WTC11 (cell line): ENCODE data around the gene EEF1AKMT1. TPM values are rescaled to one million over a fixed set of nuclear protein-coding genes. Genes with fewer than 3 reads are reported as not detected.

Experiments
- ATAC-seq: fragments of 200-7000 bp; cut with Tn5 transposase; 2 replicates; pipeline ENCODE4 v1.10.0; 2021; ENCODE audit warnings: mild to moderate bottlenecking, moderate library complexity
- CTCF ChIA-PET: fragments of 300-600 bp; sonication (Branson Sonifier 250); formaldehyde crosslinking; loops from one replicate; lab custom pipeline; 2021; ENCODE audit warnings: antibody characterized with exemption; lab: Charles Lee
- POLR2A ChIA-PET: fragments of 350-600 bp; sonication (Branson Sonifier 250); formaldehyde crosslinking; loops from one replicate; lab custom pipeline; 2021; ENCODE audit warnings: antibody characterized with exemption; lab: Charles Lee
- DNase-seq: peaks from one replicate; pipeline ENCODE4 v3.0.0; 2021; ENCODE audit warnings: low spot score
- H3K27ac Mint-ChIP-seq: 2 replicates; pipeline ENCODE4 v1.8.0; 2021; ENCODE audit warnings: mixed read lengths
- H3K27me3 Mint-ChIP-seq: 2 replicates; pipeline ENCODE4 v1.8.0; 2021; ENCODE audit warnings: low read depth, mild to moderate bottlenecking, moderate library complexity, mixed read lengths
- H3K36me3 Mint-ChIP-seq: 2 replicates; pipeline ENCODE4 v1.8.0; 2021; ENCODE audit warnings: mixed read lengths
- H3K4me1 Mint-ChIP-seq: 2 replicates; pipeline ENCODE4 v1.8.0; 2022; ENCODE audit warnings: mixed read lengths
- H3K4me3 Mint-ChIP-seq: 2 replicates; pipeline ENCODE4 v1.8.0; 2021; ENCODE audit warnings: mild to moderate bottlenecking, moderate library complexity, mixed read lengths
- H3K9me3 Mint-ChIP-seq: 2 replicates; pipeline ENCODE4 v1.8.0; 2021; ENCODE audit warnings: mixed read lengths
- ESRRA ChIP-seq: sonication (generic); formaldehyde crosslinking; IDR thresholded peaks from 2 replicates; pipeline ENCODE4 v1.8.1; 2022; ENCODE audit warnings: mild to moderate bottlenecking, missing genetic modification reagents, borderline replicate concordance
- GRHL2 ChIP-seq: fragments of 250-450 bp; sonication (Bioruptor Pico); IDR thresholded peaks from 2 replicates; pipeline ENCODE4 v1.8.0; 2022; ENCODE audit warnings: mild to moderate bottlenecking, moderate library complexity; ENCODE audit not compliant: insufficient replicate concordance, severe bottlenecking
- IRF2 ChIP-seq: sonication (generic); formaldehyde crosslinking; IDR thresholded peaks from 2 replicates; pipeline ENCODE4 v1.8.0; 2022; ENCODE audit warnings: low read depth, missing genetic modification reagents, borderline replicate concordance
- JAZF1 ChIP-seq: fragments of 250-450 bp; sonication (Bioruptor Pico); IDR thresholded peaks from 2 replicates; pipeline ENCODE4 v1.9.0; 2021; ENCODE audit warnings: moderate library complexity, mild to moderate bottlenecking, inconsistent platforms
- NFATC4 ChIP-seq: fragments of 250-450 bp; sonication (Bioruptor Pico); IDR thresholded peaks from 2 replicates; pipeline ENCODE4 v1.9.0; 2021; ENCODE audit warnings: mild to moderate bottlenecking
- NR3C1 ChIP-seq: sonication (generic); formaldehyde crosslinking; conservative IDR thresholded peaks from 2 replicates; pipeline ENCODE4 v1.8.1; 2023; ENCODE audit warnings: low read depth, mild to moderate bottlenecking, missing genetic modification reagents
- SMAD3 ChIP-seq: sonication (generic); formaldehyde crosslinking; IDR thresholded peaks from 2 replicates; pipeline ENCODE4 v1.8.0; 2022; ENCODE audit warnings: missing genetic modification reagents, mild to moderate bottlenecking, borderline replicate concordance
- SMAD4 ChIP-seq: sonication (generic); formaldehyde crosslinking; IDR thresholded peaks from 2 replicates; pipeline ENCODE4 v1.8.0; 2022; ENCODE audit warnings: mild to moderate bottlenecking, missing genetic modification reagents
- SOX15 ChIP-seq: fragments of 250-450 bp; sonication (Bioruptor Pico); IDR thresholded peaks from 2 replicates; pipeline ENCODE4 v1.9.0; 2021; ENCODE audit warnings: mild to moderate bottlenecking
- SP1 ChIP-seq: sonication (generic); formaldehyde crosslinking; conservative IDR thresholded peaks from 2 replicates; pipeline ENCODE4 v1.8.1; 2022; ENCODE audit warnings: missing genetic modification reagents
- TEAD4 ChIP-seq: sonication (generic); formaldehyde crosslinking; IDR thresholded peaks from 2 replicates; pipeline ENCODE4 v1.8.0; 2022; ENCODE audit warnings: mild to moderate bottlenecking, missing genetic modification reagents
- TP53 ChIP-seq: sonication (generic); formaldehyde crosslinking; IDR thresholded peaks from 2 replicates; pipeline ENCODE4 v1.8.1; 2023; ENCODE audit warnings: mild to moderate bottlenecking, missing genetic modification reagents
- ZBTB21 ChIP-seq: sonication (generic); formaldehyde crosslinking; IDR thresholded peaks from 2 replicates; pipeline ENCODE4 v1.8.1; 2023; ENCODE audit warnings: mild to moderate bottlenecking, missing genetic modification reagents, borderline replicate concordance
- ZNF121 ChIP-seq: sonication (generic); formaldehyde crosslinking; IDR thresholded peaks from 2 replicates; pipeline ENCODE4 v1.8.0; 2023; ENCODE audit warnings: missing genetic modification reagents
- ZNF138 ChIP-seq: sonication (generic); formaldehyde crosslinking; conservative IDR thresholded peaks from 2 replicates; pipeline ENCODE4 v1.8.1; 2022; ENCODE audit warnings: mild to moderate bottlenecking, moderate library complexity, missing genetic modification reagents
- ZNF671 ChIP-seq: fragments of 250-450 bp; sonication (Bioruptor Pico); IDR thresholded peaks from 2 replicates; pipeline ENCODE4 v1.8.0; 2021; ENCODE audit warnings: mild to moderate bottlenecking
- total RNA-seq: library from RNA; stranded (reverse); gene quantifications from 3 replicates; pipeline ENCODE4 v1.2.3, GENCODE V29; 2021
- TF ChIP-seq, protein P1 (sequence below): sonication (generic); formaldehyde crosslinking; IDR thresholded peaks from 2 replicates; pipeline ENCODE4 v1.8.0; 2022; ENCODE audit warnings: missing genetic modification reagents
- TF ChIP-seq, protein P2 (sequence below): fragments of 250-450 bp; sonication (Bioruptor Pico); conservative IDR thresholded peaks from 2 replicates; pipeline ENCODE4 v1.9.0; 2021; ENCODE audit warnings: mild to moderate bottlenecking
- TF ChIP-seq, protein P3 (sequence below): sonication (generic); formaldehyde crosslinking; IDR thresholded peaks from 2 replicates; pipeline ENCODE4 v1.8.1; 2022; ENCODE audit warnings: low read depth, mild to moderate bottlenecking, moderate library complexity, missing genetic modification reagents, borderline replicate concordance
- TF ChIP-seq, protein P4 (sequence below): sonication (generic); formaldehyde crosslinking; IDR thresholded peaks from 2 replicates; pipeline ENCODE4 v1.8.0; 2022; ENCODE audit warnings: mild to moderate bottlenecking, missing genetic modification reagents
- TF ChIP-seq, protein P5 (sequence below): sonication (generic); formaldehyde crosslinking; IDR thresholded peaks from 2 replicates; pipeline ENCODE4 v1.8.1; 2022; ENCODE audit warnings: mild to moderate bottlenecking, missing genetic modification reagents, moderate library complexity, borderline replicate concordance

The EEF1AKMT1 gene
- total RNA-seq, 1 experiment from 2014 or later = 2.6 TPM

DNA sequence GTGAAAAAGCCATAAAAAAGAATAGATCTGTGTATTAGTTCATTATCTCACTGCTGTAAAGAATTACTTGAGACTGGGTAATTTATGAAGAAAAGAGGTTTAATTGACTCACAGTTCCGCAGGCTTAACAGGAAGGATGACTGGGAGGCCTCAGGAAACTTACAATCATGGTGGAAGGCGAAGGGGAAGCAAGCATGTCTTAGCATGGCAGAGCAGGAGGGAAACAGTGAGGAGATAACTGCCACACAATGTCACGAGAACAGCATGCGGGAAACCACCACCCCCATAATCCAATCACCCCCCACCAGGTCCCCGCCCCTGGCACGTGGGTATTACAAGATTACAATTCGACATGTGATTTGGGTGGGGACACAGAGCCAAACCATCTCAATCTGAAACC lies 39.1 kb upstream of the EEF1AKMT1 start:
- 0 out of 2 replicates have a peak overlapping the region, but pooled peaks have one; percentile 57 for H3K27ac Mint-ChIP-seq
- H3K9me3 Mint-ChIP-seq = no peaks in the 10 kb centered on the region
- ChIA-PET CTCF (no interaction called here), POLR2A (no interaction called here)
- DNase-seq = no peak
- TF ChIP-seq, protein P1, sequence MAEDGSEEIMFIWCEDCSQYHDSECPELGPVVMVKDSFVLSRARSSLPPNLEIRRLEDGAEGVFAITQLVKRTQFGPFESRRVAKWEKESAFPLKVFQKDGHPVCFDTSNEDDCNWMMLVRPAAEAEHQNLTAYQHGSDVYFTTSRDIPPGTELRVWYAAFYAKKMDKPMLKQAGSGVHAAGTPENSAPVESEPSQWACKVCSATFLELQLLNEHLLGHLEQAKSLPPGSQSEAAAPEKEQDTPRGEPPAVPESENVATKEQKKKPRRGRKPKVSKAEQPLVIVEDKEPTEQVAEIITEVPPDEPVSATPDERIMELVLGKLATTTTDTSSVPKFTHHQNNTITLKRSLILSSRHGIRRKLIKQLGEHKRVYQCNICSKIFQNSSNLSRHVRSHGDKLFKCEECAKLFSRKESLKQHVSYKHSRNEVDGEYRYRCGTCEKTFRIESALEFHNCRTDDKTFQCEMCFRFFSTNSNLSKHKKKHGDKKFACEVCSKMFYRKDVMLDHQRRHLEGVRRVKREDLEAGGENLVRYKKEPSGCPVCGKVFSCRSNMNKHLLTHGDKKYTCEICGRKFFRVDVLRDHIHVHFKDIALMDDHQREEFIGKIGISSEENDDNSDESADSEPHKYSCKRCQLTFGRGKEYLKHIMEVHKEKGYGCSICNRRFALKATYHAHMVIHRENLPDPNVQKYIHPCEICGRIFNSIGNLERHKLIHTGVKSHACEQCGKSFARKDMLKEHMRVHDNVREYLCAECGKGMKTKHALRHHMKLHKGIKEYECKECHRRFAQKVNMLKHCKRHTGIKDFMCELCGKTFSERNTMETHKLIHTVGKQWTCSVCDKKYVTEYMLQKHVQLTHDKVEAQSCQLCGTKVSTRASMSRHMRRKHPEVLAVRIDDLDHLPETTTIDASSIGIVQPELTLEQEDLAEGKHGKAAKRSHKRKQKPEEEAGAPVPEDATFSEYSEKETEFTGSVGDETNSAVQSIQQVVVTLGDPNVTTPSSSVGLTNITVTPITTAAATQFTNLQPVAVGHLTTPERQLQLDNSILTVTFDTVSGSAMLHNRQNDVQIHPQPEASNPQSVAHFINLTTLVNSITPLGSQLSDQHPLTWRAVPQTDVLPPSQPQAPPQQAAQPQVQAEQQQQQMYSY = no peak
- no peak for TF ChIP-seq SMAD3 (CRISPR knock-in tag)
- no peak for TF ChIP-seq GRHL2
- TF ChIP-seq, protein P2, sequence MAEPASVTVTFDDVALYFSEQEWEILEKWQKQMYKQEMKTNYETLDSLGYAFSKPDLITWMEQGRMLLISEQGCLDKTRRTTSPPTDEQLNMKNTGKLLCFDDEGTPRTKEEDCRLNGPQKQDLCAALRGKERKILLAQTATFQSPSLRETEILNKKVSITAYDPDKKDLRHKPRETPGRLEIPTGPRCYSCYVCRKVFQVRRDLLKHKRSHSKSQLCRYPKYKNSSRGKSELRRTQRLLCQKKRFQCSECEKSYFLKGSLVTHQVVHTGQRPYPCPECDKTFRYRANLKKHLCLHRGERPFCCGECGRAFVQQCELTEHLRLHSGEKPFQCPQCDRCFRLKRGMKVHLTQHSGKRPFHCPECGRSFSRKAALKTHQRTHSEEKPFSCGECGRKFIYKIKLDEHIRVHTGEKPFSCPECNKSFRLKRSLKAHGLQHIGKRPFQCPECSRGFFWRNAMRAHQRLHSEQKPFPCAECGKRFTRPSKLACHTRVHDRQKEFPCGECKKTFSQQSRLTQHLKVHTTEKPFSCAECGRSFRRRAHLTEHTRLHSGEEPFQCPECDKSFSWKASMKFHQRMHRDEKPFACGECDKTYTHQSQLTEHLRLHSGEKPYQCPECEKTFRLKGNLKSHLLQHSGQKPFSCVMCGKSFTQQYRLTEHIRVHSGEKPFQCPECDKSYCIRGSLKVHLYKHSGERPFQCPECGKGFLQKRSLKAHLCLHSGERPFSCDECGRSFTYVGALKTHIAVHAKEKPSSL (CRISPR knock-in tag) = no peak
- TF ChIP-seq NFATC4 (CRISPR knock-in tag) = no peak
- TF ChIP-seq TEAD4 (CRISPR knock-in tag) = no peak
- TF ChIP-seq ZNF138 (CRISPR knock-in tag) = no peak
- no peaks in the 10 kb centered on the region for H3K27me3 Mint-ChIP-seq
- ATAC-seq = no peak
- H3K36me3 Mint-ChIP-seq = peaks cover 7% of the 10 kb centered on the region
- no peaks in the 10 kb centered on the region for H3K4me1 Mint-ChIP-seq
- no peak overlapping the region for H3K4me3 Mint-ChIP-seq

DNA sequence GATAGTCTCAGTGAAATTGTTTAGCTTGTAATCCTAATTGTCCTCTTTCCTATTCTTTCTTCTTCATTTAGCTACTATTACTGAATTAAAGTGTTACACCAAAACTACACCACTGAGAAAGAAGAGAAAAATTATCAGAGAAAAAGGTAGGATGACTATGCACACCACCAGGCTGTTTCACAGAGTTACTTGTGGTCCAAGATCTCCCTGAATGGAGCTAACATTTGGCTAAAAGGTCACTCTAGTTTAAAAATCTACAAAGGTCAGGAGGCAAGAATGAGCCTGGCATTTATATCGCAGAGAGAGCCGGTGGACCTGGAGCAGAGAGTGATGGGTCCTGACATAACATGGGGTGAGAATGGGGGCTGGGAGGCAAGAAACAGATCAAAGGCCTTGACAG lies 37.0 kb upstream of the EEF1AKMT1 start:
- POLR2A ChIA-PET = no interaction called here
- no peak overlapping the region for H3K4me3 Mint-ChIP-seq
- DNase-seq = no peak
- no peaks in the 10 kb centered on the region for H3K4me1 Mint-ChIP-seq
- no peaks in the 10 kb centered on the region for H3K27me3 Mint-ChIP-seq
- ATAC-seq = no peak
- H3K36me3 Mint-ChIP-seq = peaks cover 15% of the 10 kb centered on the region
- 0 out of 2 replicates have a peak overlapping the region, but pooled peaks have one; percentile 6 for H3K27ac Mint-ChIP-seq
- H3K9me3 Mint-ChIP-seq = no peaks in the 10 kb centered on the region
- CTCF ChIA-PET = interaction anchor here (1.7 kb wide), 1 partner anchor 18 kb away, joined by 10 read pairs; no protein-coding TSS in a partner anchor
- TF ChIP-seq, protein P1 = no peak
- no peak for TF ChIP-seq TEAD4 (CRISPR knock-in tag)
- TF ChIP-seq, protein P3, sequence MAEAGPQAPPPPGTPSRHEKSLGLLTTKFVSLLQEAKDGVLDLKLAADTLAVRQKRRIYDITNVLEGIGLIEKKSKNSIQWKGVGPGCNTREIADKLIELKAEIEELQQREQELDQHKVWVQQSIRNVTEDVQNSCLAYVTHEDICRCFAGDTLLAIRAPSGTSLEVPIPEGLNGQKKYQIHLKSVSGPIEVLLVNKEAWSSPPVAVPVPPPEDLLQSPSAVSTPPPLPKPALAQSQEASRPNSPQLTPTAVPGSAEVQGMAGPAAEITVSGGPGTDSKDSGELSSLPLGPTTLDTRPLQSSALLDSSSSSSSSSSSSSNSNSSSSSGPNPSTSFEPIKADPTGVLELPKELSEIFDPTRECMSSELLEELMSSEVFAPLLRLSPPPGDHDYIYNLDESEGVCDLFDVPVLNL (CRISPR knock-in tag) = no peak
- TF ChIP-seq, protein P4, sequence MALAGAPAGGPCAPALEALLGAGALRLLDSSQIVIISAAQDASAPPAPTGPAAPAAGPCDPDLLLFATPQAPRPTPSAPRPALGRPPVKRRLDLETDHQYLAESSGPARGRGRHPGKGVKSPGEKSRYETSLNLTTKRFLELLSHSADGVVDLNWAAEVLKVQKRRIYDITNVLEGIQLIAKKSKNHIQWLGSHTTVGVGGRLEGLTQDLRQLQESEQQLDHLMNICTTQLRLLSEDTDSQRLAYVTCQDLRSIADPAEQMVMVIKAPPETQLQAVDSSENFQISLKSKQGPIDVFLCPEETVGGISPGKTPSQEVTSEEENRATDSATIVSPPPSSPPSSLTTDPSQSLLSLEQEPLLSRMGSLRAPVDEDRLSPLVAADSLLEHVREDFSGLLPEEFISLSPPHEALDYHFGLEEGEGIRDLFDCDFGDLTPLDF (CRISPR knock-in tag) = no peak
- no peak for TF ChIP-seq SMAD4 (CRISPR knock-in tag)
- no peak for TF ChIP-seq ESRRA
- no peak for TF ChIP-seq ZBTB21 (CRISPR knock-in tag)
- TF ChIP-seq, protein P5, sequence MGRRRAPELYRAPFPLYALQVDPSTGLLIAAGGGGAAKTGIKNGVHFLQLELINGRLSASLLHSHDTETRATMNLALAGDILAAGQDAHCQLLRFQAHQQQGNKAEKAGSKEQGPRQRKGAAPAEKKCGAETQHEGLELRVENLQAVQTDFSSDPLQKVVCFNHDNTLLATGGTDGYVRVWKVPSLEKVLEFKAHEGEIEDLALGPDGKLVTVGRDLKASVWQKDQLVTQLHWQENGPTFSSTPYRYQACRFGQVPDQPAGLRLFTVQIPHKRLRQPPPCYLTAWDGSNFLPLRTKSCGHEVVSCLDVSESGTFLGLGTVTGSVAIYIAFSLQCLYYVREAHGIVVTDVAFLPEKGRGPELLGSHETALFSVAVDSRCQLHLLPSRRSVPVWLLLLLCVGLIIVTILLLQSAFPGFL = no peak
- TF ChIP-seq ZNF671 (CRISPR knock-in tag) = no peak
- no peak for TF ChIP-seq IRF2 (CRISPR knock-in tag)
- TF ChIP-seq SP1 = no peak
- no peak for TF ChIP-seq SOX15
- no peak for TF ChIP-seq TP53 (CRISPR knock-in tag)
- TF ChIP-seq NR3C1 = no peak
- TF ChIP-seq ZNF121 (CRISPR knock-in tag) = no peak
- TF ChIP-seq JAZF1 (CRISPR knock-in tag) = no peak
